Neuron (in vitro differentiated cells): ENCODE data around the gene ACSS2.
A peak's percentile ranks its signal among the peaks of the same experiment; 100 is the strongest.

ENCODE experiments used
- H2AFZ ChIP-seq: one replicate; pipeline ENCODE4 v1.6.1; 2013; ENCODE audit warnings: low read depth, mild to moderate bottlenecking, inconsistent platforms, low read length, moderate library complexity
- H3K27me3 ChIP-seq: one replicate; pipeline ENCODE4 v1.6.1; 2013; ENCODE audit warnings: low read length; ENCODE audit not compliant: insufficient read depth
- H3K36me3 ChIP-seq: one replicate; pipeline ENCODE4 v1.6.1; 2013; ENCODE audit warnings: low read length; ENCODE audit not compliant: insufficient read depth
- H3K4me1 ChIP-seq: one replicate; pipeline ENCODE4 v1.6.1; 2013; ENCODE audit warnings: low read length; ENCODE audit not compliant: insufficient read depth
- H3K4me3 ChIP-seq: 2 replicates; pipeline ENCODE4 v1.5.1; 2013; ENCODE audit warnings: mild to moderate bottlenecking, low read length, moderate library complexity
- H3K9me3 ChIP-seq: one replicate; pipeline ENCODE4 v1.6.1; 2013; ENCODE audit warnings: low read length

ACSS2 gene

GRCh38 chr20:34951252-34951651 lies 74.8 kb downstream of the ACSS2 start:
- Histone ChIP-seq H3K4me1 (peaks cover 9% of the 10 kb centered on the region), H3K9me3 (no peaks in the 10 kb centered on the region), H3K4me3 (no peak overlapping the region), H3K36me3 (peaks cover 16% of the 10 kb centered on the region), H3K27me3 (no peaks in the 10 kb centered on the region), H2AFZ (no peak overlapping the region)

- Histone ChIP-seq H3K36me3 (peaks cover 12% of the 10 kb centered on the region), H3K27me3 (no peaks in the 10 kb centered on the region), H3K4me1 (peaks cover 11% of the 10 kb centered on the region), H3K4me3 (no peak overlapping the region), H2AFZ (no peak overlapping the region), H3K9me3 (no peaks in the 10 kb centered on the region)
Observed at GRCh38 chr20:34951652-34952051, 75.2 kb downstream of the ACSS2 start.

GRCh38 chr20:34952671-34953070 lies 76.3 kb downstream of the ACSS2 start:
- H3K9me3 ChIP-seq = peaks cover 2% of the 10 kb centered on the region
- no peak overlapping the region for H2AFZ ChIP-seq
- H3K4me1 ChIP-seq = peaks cover 11% of the 10 kb centered on the region
- no peak overlapping the region for H3K4me3 ChIP-seq
- no peaks in the 10 kb centered on the region for H3K27me3 ChIP-seq
- peaks cover 11% of the 10 kb centered on the region for H3K36me3 ChIP-seq

- no peak overlapping the region for H3K4me3 ChIP-seq
- no peak overlapping the region for H2AFZ ChIP-seq
- peaks cover 9% of the 10 kb centered on the region for H3K36me3 ChIP-seq
- H3K9me3 ChIP-seq = peaks cover 2% of the 10 kb centered on the region
- H3K4me1 ChIP-seq = peaks cover 11% of the 10 kb centered on the region
- no peaks in the 10 kb centered on the region for H3K27me3 ChIP-seq
Observed at GRCh38 chr20:34953960-34954359, 77.5 kb downstream of the ACSS2 start.

GRCh38 chr20:34954904-34955230 lies 78.5 kb downstream of the ACSS2 start:
- peaks cover 1% of the 10 kb centered on the region for H3K36me3 ChIP-seq
- H3K27me3 ChIP-seq = no peaks in the 10 kb centered on the region
- peak overlapping the region; percentile 80 for H3K4me3 ChIP-seq
- H2AFZ ChIP-seq = peak overlapping the region; percentile 81
- H3K4me1 ChIP-seq = peaks cover 11% of the 10 kb centered on the region
- peaks cover 2% of the 10 kb centered on the region for H3K9me3 ChIP-seq

GRCh38 chr20:34955231-34956040 lies 79.0 kb downstream of the ACSS2 start, which contains the start of the genes GSS and MYH7B:
Gene GSS, minus strand, starts transcription at chr20:34955806. Its CDS starts 3,954 bp downstream, at chr20:34951852.
Gene MYH7B, plus strand, starts transcription at chr20:34955868. Its CDS starts 22,138 bp downstream, at chr20:34978006.
- Histone ChIP-seq H2AFZ (peak within 1 kb of the TSS; percentile 81), H3K36me3 (no peaks in the 10 kb centered on the region), H3K27me3 (no peaks in the 10 kb centered on the region), H3K4me3 (peak within 1 kb of the TSS; percentile 80), H3K9me3 (peaks cover 2% of the 10 kb centered on the region), H3K4me1 (peaks cover 11% of the 10 kb centered on the region)

- peaks cover 11% of the 10 kb centered on the region for H3K4me1 ChIP-seq
- H3K36me3 ChIP-seq = no peaks in the 10 kb centered on the region
- H3K9me3 ChIP-seq = peaks cover 2% of the 10 kb centered on the region
- H3K27me3 ChIP-seq = no peaks in the 10 kb centered on the region
- H2AFZ ChIP-seq = peak overlapping the region; percentile 81
- H3K4me3 ChIP-seq = peak overlapping the region; percentile 80
Observed at GRCh38 chr20:34956041-34956458, 79.6 kb downstream of the ACSS2 start.

- H3K4me3 ChIP-seq = no peak overlapping the region
- peaks cover 11% of the 10 kb centered on the region for H3K4me1 ChIP-seq
- no peaks in the 10 kb centered on the region for H3K27me3 ChIP-seq
- H3K36me3 ChIP-seq = no peaks in the 10 kb centered on the region
- peaks cover 2% of the 10 kb centered on the region for H3K9me3 ChIP-seq
- H2AFZ ChIP-seq = no peak overlapping the region
Observed at GRCh38 chr20:34956751-34957472, 80.5 kb downstream of the ACSS2 start.

- H3K27me3 ChIP-seq = no peaks in the 10 kb centered on the region
- H3K9me3 ChIP-seq = no peaks in the 10 kb centered on the region
- H3K36me3 ChIP-seq = no peaks in the 10 kb centered on the region
- no peak overlapping the region for H3K4me3 ChIP-seq
- H2AFZ ChIP-seq = no peak overlapping the region
- peaks cover 5% of the 10 kb centered on the region for H3K4me1 ChIP-seq
Observed at GRCh38 chr20:34964486-34964885, 88.1 kb downstream of the ACSS2 start.

- H3K4me1 ChIP-seq = peaks cover 5% of the 10 kb centered on the region
- no peak overlapping the region for H2AFZ ChIP-seq
- H3K27me3 ChIP-seq = no peaks in the 10 kb centered on the region
- H3K9me3 ChIP-seq = no peaks in the 10 kb centered on the region
- H3K4me3 ChIP-seq = no peak overlapping the region
- no peaks in the 10 kb centered on the region for H3K36me3 ChIP-seq
Observed at GRCh38 chr20:34965051-34965450, 88.6 kb downstream of the ACSS2 start.

GRCh38 chr20:34967421-34967820 lies 91.0 kb downstream of the ACSS2 start:
- H3K36me3 ChIP-seq = no peaks in the 10 kb centered on the region

GRCh38 chr20:34968042-34968775 lies 91.8 kb downstream of the ACSS2 start:
- H3K4me1 ChIP-seq = peaks cover 13% of the 10 kb centered on the region
- no peak overlapping the region for H3K4me3 ChIP-seq
- H3K9me3 ChIP-seq = no peaks in the 10 kb centered on the region
- H3K36me3 ChIP-seq = no peaks in the 10 kb centered on the region
- no peaks in the 10 kb centered on the region for H3K27me3 ChIP-seq
- no peak overlapping the region for H2AFZ ChIP-seq

More at GRCh38 chr20:34967421-34967820, 91.0 kb downstream of the ACSS2 start:
- no peak overlapping the region for H2AFZ ChIP-seq
- no peaks in the 10 kb centered on the region for H3K27me3 ChIP-seq
- no peak overlapping the region for H3K4me3 ChIP-seq
- no peaks in the 10 kb centered on the region for H3K9me3 ChIP-seq
- H3K4me1 ChIP-seq = peaks cover 13% of the 10 kb centered on the region
